NCI-H446 (cell line): ENCODE results near the gene KDELR3.

Experiments used
- DNase-seq, 2 experiments: peaks; one replicate each; lab custom pipeline; 2025; lab: John Stamatoyannopoulos, UW

The KDELR3 gene

GRCh38 chr22:38440747-38441350, 27.0 kb upstream of the KDELR3 start:
- no peak for DNase-seq

GRCh38 chr22:38441620-38442287, 26.1 kb upstream of the KDELR3 start:
- DNase-seq, result no peak

GRCh38 chr22:38442967-38443627, 24.8 kb upstream of the KDELR3 start:
- DNase-seq, result no peak

DNA sequence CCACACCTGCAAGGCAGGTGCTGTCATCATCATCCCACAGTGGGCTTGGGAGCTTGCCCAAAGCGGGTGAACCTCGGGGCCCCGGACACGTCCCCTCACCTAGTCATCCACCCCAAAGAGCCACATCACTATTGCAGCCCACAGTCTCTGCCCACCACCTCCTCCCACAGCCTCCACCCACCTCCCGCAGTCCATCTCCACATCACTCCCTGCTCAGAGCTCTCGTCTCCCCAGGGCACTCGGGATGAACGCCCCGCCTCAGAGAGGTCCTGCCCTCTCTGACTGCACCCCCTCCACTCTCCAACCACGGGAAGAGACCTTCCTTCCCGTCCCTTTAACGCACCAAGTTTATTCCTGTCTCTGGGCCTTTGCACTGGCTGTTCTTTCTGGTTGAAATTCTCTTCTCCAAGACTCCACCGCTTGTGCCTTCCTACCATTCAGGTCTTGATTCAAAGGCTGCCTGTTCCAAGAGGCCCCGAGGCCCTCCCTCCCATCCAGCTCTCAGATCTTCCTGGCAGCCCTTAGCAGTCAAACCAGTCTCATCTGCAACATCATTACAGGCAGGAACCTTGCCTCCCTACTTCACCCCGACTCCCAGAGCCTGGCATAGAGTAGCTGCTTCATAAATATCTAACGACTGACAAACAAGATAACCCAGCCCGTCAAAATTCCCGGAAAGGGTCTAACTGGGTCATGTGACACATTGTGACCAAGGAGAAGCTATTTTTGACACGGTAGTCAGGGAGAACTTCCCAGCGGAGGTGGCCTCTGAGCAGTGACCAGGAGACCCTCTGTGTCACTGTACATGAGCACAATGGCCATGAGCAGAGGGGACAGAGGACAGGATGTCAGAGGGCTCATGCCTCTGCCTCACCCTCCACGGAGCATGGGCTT, 24.0 kb upstream of the KDELR3 start:
- no peak for DNase-seq

DNA sequence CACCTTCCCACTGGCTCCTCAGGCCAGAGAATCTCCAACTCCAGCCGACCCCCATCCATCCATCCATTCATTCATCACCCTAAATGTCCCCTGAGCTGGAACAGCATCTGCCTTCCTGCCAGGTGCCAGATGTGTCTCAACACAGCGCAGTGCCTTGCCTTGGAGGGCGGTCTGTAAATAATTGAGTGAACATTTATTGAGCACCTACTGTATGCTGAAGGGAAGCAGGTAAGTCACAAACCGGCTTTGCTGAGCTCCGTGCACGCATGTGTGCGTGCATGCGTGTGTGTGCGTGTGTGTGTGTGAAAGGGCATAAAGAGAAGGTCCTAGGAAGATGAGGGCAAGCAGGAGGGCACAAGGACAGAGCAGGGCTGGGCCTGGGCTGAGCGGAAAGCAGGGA, 23.1 kb upstream of the KDELR3 start:
- no peak for DNase-seq

DNA sequence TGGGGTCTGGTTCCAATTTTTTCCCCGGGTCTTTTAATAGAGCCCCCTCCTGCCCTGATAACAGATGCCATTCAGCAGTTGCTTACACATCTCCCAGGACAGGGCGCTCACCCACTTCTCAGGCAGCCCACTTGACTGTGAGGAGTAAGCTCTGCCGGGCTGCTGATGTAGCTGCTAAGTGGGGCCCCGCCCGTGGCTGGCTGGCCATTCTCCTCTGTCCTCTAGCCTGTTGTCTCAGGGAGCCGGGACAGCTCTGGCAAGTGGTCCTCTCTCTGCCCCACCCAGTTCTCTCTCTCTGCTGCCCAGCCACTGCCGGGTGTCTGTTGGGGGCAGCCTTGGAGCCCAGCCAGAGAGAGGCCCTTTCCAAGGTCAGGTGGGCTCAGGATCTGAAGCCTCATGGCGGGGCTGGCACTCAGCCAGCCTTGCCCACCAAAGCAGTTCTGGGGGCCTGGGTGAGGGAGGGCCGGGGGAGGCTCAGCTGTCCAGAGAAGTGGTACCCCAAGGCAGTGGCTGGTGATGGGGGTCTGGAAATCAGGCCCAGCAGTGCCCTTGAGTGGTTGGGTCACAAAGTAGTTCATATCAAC, 21.8 kb upstream of the KDELR3 start:
- no peak for DNase-seq

- DNase-seq, result no peak
These were observed 18.8 kb upstream of the KDELR3 start for GRCh38 chr22:38448945-38449745.

- no peak for DNase-seq
These were observed 18.1 kb upstream of the KDELR3 start for GRCh38 chr22:38449776-38450175.

DNA sequence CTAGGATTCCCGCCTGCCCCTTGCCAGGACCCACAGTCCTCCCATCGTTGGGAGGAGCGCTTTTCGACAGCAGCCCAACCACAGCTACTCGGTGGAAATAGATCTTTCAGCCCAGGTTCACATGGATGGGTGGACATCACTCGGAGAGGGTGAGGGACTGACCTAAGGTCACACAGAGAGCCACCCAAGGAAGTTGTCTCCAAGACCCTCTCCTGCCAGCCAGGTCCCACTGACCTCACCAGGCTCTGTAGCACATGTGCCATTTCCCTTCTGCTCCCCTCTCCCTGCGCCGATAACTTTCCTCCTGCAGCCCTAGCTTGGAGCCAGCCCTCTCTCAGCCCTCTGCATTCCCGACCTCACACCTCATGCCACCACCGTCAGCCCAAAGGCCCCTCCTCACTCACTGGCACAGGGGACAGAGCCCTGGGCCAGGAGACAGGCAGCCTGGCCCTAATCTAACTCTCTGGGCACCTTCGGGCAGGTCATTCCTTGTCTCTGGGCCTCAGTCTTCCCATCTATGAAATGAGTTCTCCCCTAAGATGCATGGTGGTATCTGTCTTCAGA, 17.6 kb upstream of the KDELR3 start:
- no peak for DNase-seq

DNA sequence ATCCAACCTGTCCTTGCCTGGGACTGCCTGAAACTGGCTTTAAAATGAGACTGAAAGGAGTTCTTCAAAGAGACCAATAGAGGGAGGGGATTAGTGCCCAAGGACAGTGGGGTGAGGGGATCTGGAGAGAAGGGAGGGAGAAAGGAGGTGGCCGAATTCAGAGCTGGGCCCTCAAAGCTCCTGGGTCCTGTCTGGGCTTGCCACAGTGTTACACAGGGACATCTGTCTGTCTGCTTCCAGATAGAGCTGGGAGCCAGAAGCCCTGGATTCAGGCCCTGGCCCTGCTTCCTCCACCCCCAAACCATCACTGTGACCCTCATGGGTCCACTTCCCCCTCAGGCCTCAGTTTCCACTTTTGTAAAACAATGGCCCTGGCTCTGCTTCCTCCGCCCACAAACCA, 16.5 kb upstream of the KDELR3 start:
- peak in 1 of 2 experiments; percentile 27 for DNase-seq

DNA sequence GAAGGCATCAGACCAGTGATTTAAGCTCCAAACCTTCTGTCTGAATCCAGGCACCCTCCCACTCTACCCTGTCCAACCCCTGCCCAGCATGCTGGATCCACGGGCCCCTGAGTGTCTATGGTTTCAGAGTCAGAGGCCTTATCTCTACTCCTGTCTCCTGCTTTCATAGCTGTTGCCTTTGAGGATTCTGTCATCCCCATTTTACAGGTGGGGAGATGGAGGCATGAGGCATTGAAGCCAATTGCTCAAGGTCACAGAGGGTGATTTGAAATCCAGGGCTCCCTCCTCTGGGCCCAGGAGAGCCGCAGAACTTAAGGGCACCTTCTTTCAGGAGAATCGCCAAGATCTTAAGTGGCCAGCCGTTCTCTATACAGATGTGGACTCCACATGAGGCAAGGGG, 16.0 kb upstream of the KDELR3 start:
- DNase-seq, result no peak

DNA sequence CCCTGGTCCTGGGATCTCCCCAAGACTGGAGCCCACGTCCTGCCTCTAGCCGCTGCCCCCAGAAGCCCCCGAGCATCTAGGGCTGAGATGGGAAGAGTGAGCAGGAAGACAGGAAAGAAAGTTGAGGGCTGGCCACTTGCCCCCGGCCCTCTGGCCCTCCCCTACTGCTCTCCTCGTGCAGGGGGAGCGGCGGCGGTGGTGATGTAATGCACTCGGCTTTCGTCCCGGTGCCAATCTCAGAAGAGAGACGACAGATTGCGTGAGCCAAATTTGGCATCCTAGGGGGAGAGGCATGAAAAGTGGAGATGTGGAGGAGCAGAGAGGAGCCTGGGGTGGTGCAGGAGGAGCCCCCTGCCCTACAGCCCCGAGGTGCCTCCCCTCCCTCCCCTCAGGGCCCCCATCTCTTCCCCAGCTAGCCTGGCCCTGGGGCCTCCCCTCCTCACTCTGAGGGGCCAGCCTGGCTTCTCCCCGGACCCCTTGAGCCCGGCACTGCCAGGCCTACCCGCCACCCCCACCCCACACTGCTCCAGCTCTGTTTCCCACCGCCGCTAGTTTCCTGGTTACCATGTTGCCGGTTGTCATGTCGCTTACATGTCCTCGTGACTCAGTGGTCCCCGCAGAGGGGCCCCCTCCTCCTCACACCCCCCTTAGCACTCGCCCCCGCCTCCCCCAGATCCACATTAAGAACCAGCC, 15.4 kb upstream of the KDELR3 start:
- peak; percentile 92 to 93 for DNase-seq

DNA sequence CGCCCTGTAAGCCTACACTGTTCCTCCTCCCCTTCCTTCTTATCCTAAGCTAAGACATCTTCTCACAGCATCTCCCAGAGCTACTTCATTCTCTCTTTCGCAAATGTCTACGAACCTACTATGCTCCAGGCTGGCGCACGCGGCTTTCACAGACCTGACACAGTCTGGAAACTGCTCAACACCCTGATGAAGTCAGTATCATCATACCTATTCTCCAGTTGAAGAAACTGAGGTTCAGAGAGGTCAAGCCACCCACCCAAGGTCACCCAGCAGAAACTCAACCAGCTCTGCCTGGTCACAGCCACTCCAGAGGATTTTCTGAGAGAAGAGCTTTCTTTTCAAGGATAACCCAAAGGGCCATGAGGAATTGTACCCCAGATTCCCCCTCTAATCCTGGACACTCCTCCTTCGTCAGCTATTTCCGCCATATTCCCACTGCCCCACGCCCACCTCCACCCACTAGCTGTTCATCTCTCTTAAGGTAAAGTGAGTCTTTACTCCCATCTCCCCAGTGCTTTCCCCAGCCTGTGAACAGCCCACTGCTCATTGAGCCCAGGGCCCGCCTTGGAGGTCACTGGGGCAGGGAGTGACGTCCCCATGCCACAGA, 14.7 kb upstream of the KDELR3 start:
- DNase-seq, result no peak

- no peak for DNase-seq
These were observed 13.9 kb upstream of the KDELR3 start for GRCh38 chr22:38453996-38454352.

DNA sequence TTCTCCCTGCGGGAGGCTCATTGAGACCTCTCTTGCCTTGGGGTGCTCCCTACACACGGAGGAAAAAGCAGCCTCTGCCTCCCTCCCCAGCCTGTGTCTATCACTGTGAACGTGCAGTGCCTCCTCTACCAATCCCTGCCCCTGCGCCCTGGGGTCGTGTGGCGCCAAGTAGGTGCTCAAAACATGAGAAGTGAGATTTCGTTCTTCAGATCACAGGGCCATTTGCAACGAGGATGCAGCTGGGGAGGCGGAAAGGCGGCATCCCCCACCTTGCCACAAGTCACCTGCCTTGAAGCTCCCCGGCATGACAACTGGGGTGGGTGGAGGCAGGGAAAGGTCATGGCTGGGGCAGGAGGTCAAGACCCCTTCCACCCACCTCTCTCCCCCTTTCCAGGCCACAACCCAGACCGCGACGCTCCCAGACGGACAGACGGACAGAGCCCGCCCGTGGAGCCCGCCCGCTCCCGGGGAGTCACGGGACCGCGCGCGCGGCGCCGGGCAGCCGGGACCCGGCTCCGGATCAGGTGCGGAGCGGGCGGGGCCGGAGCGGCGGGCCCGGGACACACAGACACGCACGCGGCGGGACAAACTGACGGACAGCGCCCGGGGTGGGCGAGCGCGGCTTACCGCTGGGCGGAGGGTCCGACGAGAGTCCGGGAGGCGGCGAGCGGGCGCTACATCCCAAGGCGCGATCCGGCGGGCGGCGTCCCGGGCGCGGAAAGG, 13.4 kb upstream of the KDELR3 start:
- no peak for DNase-seq

- no peak for DNase-seq
These were observed 12.8 kb upstream of the KDELR3 start, which contains the start of gene KCNJ4 for GRCh38 chr22:38455076-38455529. Gene KCNJ4 (minus strand): TSS chr22:38455199. CDS start chr22:38428132, 27,067 bp downstream.

GRCh38 chr22:38455530-38456271, 12.2 kb upstream of the KDELR3 start:
- peak; percentile 23 to 73 for DNase-seq

GRCh38 chr22:38456272-38456835, 11.5 kb upstream of the KDELR3 start:
- no peak for DNase-seq
